Ovary (tissue), 9 donors: ENCODE data around the gene GYPC. TPM values are rescaled to one million over a fixed set of nuclear protein-coding genes. Genes with fewer than 3 reads are reported as not detected.

ENCODE experiments used
- DNase-seq, 5 donors: peaks; one replicate each; pipeline ENCODE4 v3.0.0-alpha.2; 2019 to 2020
- H3K27ac ChIP-seq, 2 donors: fragments of 200-600 bp; one replicate each; pipeline versions ENCODE4 v1.5.1 to v1.8.0; 2019 to 2022
- H3K27me3 ChIP-seq: fragments of 200-600 bp; one replicate; pipeline ENCODE4 v1.8.0; 2022
- H3K36me3 ChIP-seq: fragments of 200-600 bp; sonication (generic); one replicate; pipeline ENCODE4 v1.5.1; 2019
- H3K4me1 ChIP-seq: one replicate; pipeline ENCODE4 v1.8.1; 2013; ENCODE audit warnings: mild to moderate bottlenecking, moderate library complexity; ENCODE audit not compliant: insufficient read depth
- H3K4me3 ChIP-seq: fragments of 200-600 bp; sonication (generic); one replicate; pipeline ENCODE4 v1.5.1; 2017
- H3K9me3 ChIP-seq, 2 donors: fragments of 200-600 bp in 1 of 2; sonication (generic) in 1 of 2; one replicate each; pipeline versions ENCODE4 v1.5.1 to v1.8.1; 2013 to 2019; ENCODE audit warnings: mild to moderate bottlenecking in 1 of 2, moderate library complexity in 1 of 2
- CTCF ChIP-seq, 3 donors: fragments of 450-650 bp in 2 of 3; fragments of 200-600 bp in 1 of 3; IDR thresholded peaks; one replicate each; pipeline versions ENCODE4 v1.5.1 to v1.8.0; 2016 to 2022; ENCODE audit warnings: antibody characterized with exemption in 3 of 3, mild to moderate bottlenecking in 1 of 3
- EP300 ChIP-seq: sonication (generic); formaldehyde crosslinking; IDR thresholded peaks from one replicate; pipeline ENCODE4 v1.6.1; 2017; ENCODE audit warnings: antibody characterized with exemption
- POLR2A ChIP-seq: fragments of 450-650 bp; IDR thresholded peaks from one replicate; pipeline ENCODE4 v1.6.1; 2017; ENCODE audit warnings: antibody characterized with exemption, mild to moderate bottlenecking, moderate library complexity
- WGBS, 3 donors: extraction: QIAGEN DNeasy Blood & Tissue Kit in 1 of 3; methylation state at CpG; one replicate each; pipeline versions ENCODE4 v1.1.5 to v1.1.7; 2013 to 2017; 5-methylcytosine and 5-hydroxymethylcytosine counted together
- intact Hi-C, 4 donors: fragments of 100-400 bp; cut with DNase I; formaldehyde crosslinking; loops; one replicate each; pipeline versions ENCODE4 v1.11.0 to v1.15.1; 2022 to 2023
- polyA plus RNA-seq, 2 donors: library from polyadenylated mRNA; stranded (reverse); fragments of 200-250 nt in 1 of 2; fragments of 350-450 nt in 1 of 2; fragmentation: Illumina TruSeq in 1 of 2; extraction: RNeasy Lipid Tissue Mini Kit (QIAGEN cat#74804) in 1 of 2; gene quantifications; one replicate each; pipeline ENCODE4 v1.2.3, GENCODE V29; 2013 to 2014
- total RNA-seq, 7 donors: library from RNA; depleted of rRNA in 2 of 7; stranded (reverse); fragments of >200 nt in 2 of 7; fragmentation: NEBNext Ultra II Directional in 3 of 7; extraction: Animal tissue kit (Norgen Biotek cat#: 25700) in 3 of 7; gene quantifications; one replicate each; pipeline versions ENCODE4 v1.1.0 to v1.2.4, GENCODE V29; 2016 to 2023
- donor health status: DM: no; HTN: no; CAD: no; lungs with moderate emphysema.
- donor health status: DM: no; HTN: no; CAD: no.
- donor health status: Bipolar disorder and iron deficiency.
- donor health status: DM: yes; HTN: yes; CAD: no.
- donor health status: DM: no; HTN: no; CAD: no.
- donor health status: DM: yes; HTN: yes; CAD: no.

GYPC gene
- total and polyA plus RNA-seq, 9 donors, result 70.1 to 151 (median 104) TPM

GRCh38 chr2:126722546-126722945 is 66.6 kb downstream of the GYPC start:
- intact Hi-C loops, result no loop called here
- 36 to 46% (median 45%) methylated on average over 4 of the region's 4 CpGs for WGBS, 3 donors
- Histone ChIP-seq H3K4me1 (no peaks in the 10 kb centered on the region), H3K27ac (no peak overlapping the region), H3K9me3 (no peaks in the 10 kb centered on the region), H3K36me3 (no peaks in the 10 kb centered on the region), H3K4me3 (no peak overlapping the region), H3K27me3 (no peaks in the 10 kb centered on the region)
- no peak for DNase-seq
- TF ChIP-seq POLR2A (no peak), EP300 (no peak), CTCF (IDR thresholded peaks at IDR 0.05) (no peak)

- no peaks in the 10 kb centered on the region for H3K36me3 ChIP-seq
- H3K4me1 ChIP-seq, result no peaks in the 10 kb centered on the region
- intact Hi-C loops, result no loop called here
- DNase-seq, result no peak
- no peaks in the 10 kb centered on the region for H3K27me3 ChIP-seq
- no peak overlapping the region for H3K27ac ChIP-seq
- 84 to 95% (median 92%) methylated on average over 2 of the region's 2 CpGs for WGBS, 3 donors
- no peak for TF ChIP-seq EP300
- no peak for TF ChIP-seq CTCF (IDR thresholded peaks at IDR 0.05)
- TF ChIP-seq POLR2A, result no peak
- no peaks in the 10 kb centered on the region for H3K9me3 ChIP-seq
- no peak overlapping the region for H3K4me3 ChIP-seq
These were observed 67.4 kb downstream of the GYPC start for GRCh38 chr2:126723281-126723815.

- intact Hi-C loops, result no loop called here
- no peak for DNase-seq
- TF ChIP-seq EP300, result no peak
- TF ChIP-seq CTCF (IDR thresholded peaks at IDR 0.05), result no peak
- TF ChIP-seq POLR2A, result no peak
These were observed 69.6 kb downstream of the GYPC start for GRCh38 chr2:126725580-126725979.

GRCh38 chr2:126729896-126730295 is 73.9 kb downstream of the GYPC start:
- TF ChIP-seq EP300 (no peak), POLR2A (no peak), CTCF (IDR thresholded peaks at IDR 0.05) (no peak)
- WGBS, 3 donors, result 79 to 87% (median 83%) methylated on average over 4 of the region's 4 CpGs
- DNase-seq, result no peak
- Histone ChIP-seq H3K4me3 (no peak overlapping the region), H3K9me3 (no peaks in the 10 kb centered on the region), H3K27ac (no peak overlapping the region), H3K4me1 (no peaks in the 10 kb centered on the region), H3K36me3 (no peaks in the 10 kb centered on the region), H3K27me3 (no peaks in the 10 kb centered on the region)
- intact Hi-C loops, result no loop called here

More at GRCh38 chr2:126725580-126725979, 69.6 kb downstream of the GYPC start:
- no peaks in the 10 kb centered on the region for H3K9me3 ChIP-seq
- no peak overlapping the region for H3K27ac ChIP-seq
- no peaks in the 10 kb centered on the region for H3K4me1 ChIP-seq
- no peaks in the 10 kb centered on the region for H3K36me3 ChIP-seq
- no peak overlapping the region for H3K4me3 ChIP-seq
- no peaks in the 10 kb centered on the region for H3K27me3 ChIP-seq
